K562 (cell line): ENCODE results near the gene RAB9B. TPM values are rescaled to one million over a fixed set of nuclear protein-coding genes. Genes with fewer than 3 reads are reported as not detected.

Experiments
- ATAC-seq: fragments of 200-7000 bp; cut with Tn5 transposase; 3 replicates; pipeline ENCODE4 v1.9.1; 2020; ENCODE audit warnings: moderate library complexity
- BruUV-seq: library from RNA; stranded (reverse); fragments of 400-500 nt; replicated peaks from 2 replicates; lab custom pipeline; 2021; lab: Mats Ljungman, UMichigan
- CTCF ChIA-PET: fragments of 300-600 bp; formaldehyde crosslinking; extraction: SDS; loops from one replicate; lab custom pipeline; 2021; ENCODE audit warnings: low intra/inter-chr PET ratio; lab: Yijun Ruan, JAX
- POLR2A ChIA-PET: fragments of 300-600, 350-650 bp; sonication (Branson Sonifier 250); formaldehyde crosslinking; extraction: SDS; loops from one replicate; lab custom pipeline; 2021; ENCODE audit warnings: antibody characterized with exemption, inconsistent platforms; lab: Yijun Ruan, JAX
- DNase-seq, 4 experiments: peaks; one replicate each; pipeline versions ENCODE4 v3.0.0 to v3.0.0-alpha.2; 2011 to 2018; ENCODE audit warnings: low spot score in 3 of 4, mixed read lengths in 3 of 4; ENCODE audit errors: extremely low read depth in 1 of 4
- FAIRE-seq: peaks from 2 replicates; lab custom pipeline; 2011; peaks lifted over from hg19 to GRCh38; lab: Jason Lieb, UNC
- H2AFZ ChIP-seq: 2 replicates; pipeline ENCODE4 v1.6.0; 2011; ENCODE audit warnings: low read depth, low read length, control low read depth, inconsistent platforms
- H3K27ac ChIP-seq: fragments of 200-600 bp; 3 replicates; pipeline ENCODE4 v1.8.0; 2011; ENCODE audit warnings: low read depth, mild to moderate bottlenecking, control low read depth, inconsistent platforms, low read length, moderate library complexity, mixed read lengths; ENCODE audit errors: extremely low read depth
- H3K27me3 ChIP-seq, 2 experiments: fragments of 300-600 bp in 1 of 2; 2 replicates in 1 of 2; 3 replicates in 1 of 2; pipeline versions ENCODE4 v1.6.0 to v1.8.0; 2011; ENCODE audit warnings: inconsistent platforms in 2 of 2, low read length in 2 of 2, mild to moderate bottlenecking in 1 of 2, mixed read lengths in 1 of 2, moderate library complexity in 1 of 2; ENCODE audit not compliant: control insufficient read depth in 2 of 2, insufficient read depth in 2 of 2
- H3K36me3 ChIP-seq: fragments of 300-600 bp; 3 replicates; pipeline ENCODE4 v1.8.0; 2011; ENCODE audit warnings: mild to moderate bottlenecking, low read length, inconsistent platforms; ENCODE audit not compliant: control insufficient read depth, insufficient read depth
- H3K4me1 ChIP-seq, 2 experiments: fragments of 200-600 bp in 1 of 2; replicated peaks in 1 of 2; 2 replicates in 1 of 2; 3 replicates in 1 of 2; pipeline versions ENCODE4 v1.5.1 to v1.8.0; 2011; ENCODE audit warnings: inconsistent platforms in 2 of 2, low read length in 2 of 2, mild to moderate bottlenecking in 1 of 2, mixed read lengths in 1 of 2, moderate library complexity in 1 of 2; ENCODE audit not compliant: control insufficient read depth in 2 of 2, insufficient read depth in 2 of 2
- H3K4me2 ChIP-seq: 2 replicates; pipeline ENCODE4 v1.6.1; 2011; ENCODE audit warnings: low read length, control low read depth, inconsistent platforms, mixed read lengths; ENCODE audit not compliant: insufficient read depth
- H3K4me3 ChIP-seq: fragments of 200-600 bp; sonication (generic), shearing (Covaris generic); 2 replicates; pipeline ENCODE4 v1.5.1; 2016; ENCODE audit warnings: control low read depth, inconsistent platforms
- H3K79me2 ChIP-seq: fragments of 200-600 bp; 3 replicates; pipeline ENCODE4 v1.8.0; 2011; ENCODE audit warnings: low read length, inconsistent platforms; ENCODE audit not compliant: control insufficient read depth, insufficient read depth
- H3K9ac ChIP-seq, 2 experiments: 2 replicates each; pipeline versions ENCODE4 v1.6.0 to v1.6.1; 2011; ENCODE audit warnings: low read depth in 2 of 2, low read length in 2 of 2, control low read depth in 1 of 2, inconsistent platforms in 1 of 2, mild to moderate bottlenecking in 1 of 2, mixed read lengths in 1 of 2; ENCODE audit not compliant: insufficient read depth in 1 of 2
- H3K9me1 ChIP-seq: one replicate; pipeline ENCODE4 v1.6.0; 2011; ENCODE audit warnings: inconsistent platforms, mild to moderate bottlenecking, low read length, moderate library complexity; ENCODE audit not compliant: control insufficient read depth, insufficient read depth
- H3K9me3 ChIP-seq: replicated peaks from 2 replicates; pipeline ENCODE4 v1.5.1; 2011; ENCODE audit warnings: low read depth, low read length, inconsistent platforms; ENCODE audit not compliant: control insufficient read depth, insufficient read depth
- H4K20me1 ChIP-seq: replicated peaks from 2 replicates; pipeline ENCODE4 v1.6.1; 2011; ENCODE audit warnings: low read length, inconsistent platforms, mixed read lengths; ENCODE audit not compliant: control insufficient read depth, insufficient read depth
- ATF6 ChIP-seq: sonication (generic); formaldehyde crosslinking; IDR thresholded peaks from 2 replicates; pipeline ENCODE4 v1.4.0; 2020; ENCODE audit warnings: mild to moderate bottlenecking, missing genetic modification reagents
- BCL6 ChIP-seq: fragments of 250-450 bp; sonication (Bioruptor Pico); IDR thresholded peaks from 2 replicates; pipeline ENCODE4 v1.4.0; 2020
- BRF1 ChIP-seq: IDR thresholded peaks from 3 replicates; pipeline ENCODE4 v1.6.1; 2011; ENCODE audit warnings: borderline replicate concordance, mild to moderate bottlenecking; ENCODE audit not compliant: insufficient read length; ENCODE audit errors: extremely low read depth
- ETV5 ChIP-seq: sonication (generic); formaldehyde crosslinking; IDR thresholded peaks from 2 replicates; pipeline ENCODE4 v1.4.0; 2020; ENCODE audit warnings: low read depth, mild to moderate bottlenecking, missing genetic modification reagents
- HDGF ChIP-seq: fragments of 450-650 bp; IDR thresholded peaks from 2 replicates; pipeline ENCODE4 v1.6.1; 2016
- KDM5B ChIP-seq: fragments of 200-600 bp; sonication (generic); IDR thresholded peaks from 2 replicates; pipeline ENCODE4 v1.6.1; 2012; ENCODE audit warnings: low read depth, mild to moderate bottlenecking, moderate library complexity, low read length, control low read depth, inconsistent platforms; ENCODE audit not compliant: insufficient replicate concordance
- NUFIP1 ChIP-seq: fragments of 450-650 bp; IDR thresholded peaks from 2 replicates; pipeline ENCODE4 v1.6.1; 2018; ENCODE audit not compliant: partially characterized antibody
- RERE ChIP-seq: sonication (generic); formaldehyde crosslinking; IDR thresholded peaks from 2 replicates; pipeline ENCODE4 v1.8.0; 2023; ENCODE audit warnings: missing genetic modification reagents, mild to moderate bottlenecking, borderline replicate concordance
- SRSF1 ChIP-seq: fragments of 200-400 bp; formaldehyde crosslinking; IDR thresholded peaks from 2 replicates; pipeline ENCODE4 v1.6.1; 2017; ENCODE audit warnings: mild to moderate bottlenecking, low read depth, low read length, moderate library complexity
- TFAM ChIP-seq: fragments of 250-450 bp; sonication (Bioruptor Pico); conservative IDR thresholded peaks from 2 replicates; pipeline ENCODE4 v1.5.0; 2021; ENCODE audit warnings: mild to moderate bottlenecking, moderate library complexity
- YY1 ChIP-seq, 3 experiments: IDR thresholded peaks; 2 replicates each; pipeline ENCODE4 v1.6.1; 2011; ENCODE audit warnings: low read length in 2 of 3, mild to moderate bottlenecking in 2 of 3, moderate library complexity in 2 of 3, borderline replicate concordance in 1 of 3, control low read depth in 1 of 3, low read depth in 1 of 3; ENCODE audit not compliant: insufficient read depth in 3 of 3, insufficient replicate concordance in 2 of 3, control insufficient read depth in 1 of 3, insufficient read length in 1 of 3; ENCODE audit errors: extremely low read depth in 1 of 3
- ZBTB12 ChIP-seq: fragments of 250-450 bp; sonication (Bioruptor Pico); IDR thresholded peaks from 2 replicates; pipeline ENCODE4 v1.4.0; 2020
- ZNF146 ChIP-seq: IDR thresholded peaks from one replicate; pipeline ENCODE4 v1.6.1; 2018; ENCODE audit warnings: missing compliant biosample characterization; ENCODE audit not compliant: unreplicated experiment
- ZNF184 ChIP-seq: sonication (generic); formaldehyde crosslinking; IDR thresholded peaks from 2 replicates; pipeline ENCODE4 v1.5.0; 2020; ENCODE audit warnings: missing genetic modification reagents
- ZNF695 ChIP-seq: fragments of 450-650 bp; formaldehyde crosslinking; IDR thresholded peaks from 2 replicates; pipeline ENCODE4 v1.4.0; 2020; ENCODE audit warnings: mild to moderate bottlenecking, moderate library complexity
- in situ Hi-C: fragments of 300-500 bp; cut with MboI; formaldehyde crosslinking; loops from 4 replicates; pipeline ENCODE4 v1.15.0; 2018; ENCODE audit warnings: inconsistent platforms, mixed read lengths
- intact Hi-C: fragments of 100-400 bp; cut with micrococcal nuclease; formaldehyde crosslinking; loops from 2 replicates; pipeline ENCODE4 v1.14.2; 2022
- polyA plus RNA-seq, 8 experiments: library from polyadenylated mRNA; depleted of rRNA in 4 of 8; stranded (reverse) in 5 of 8; unstranded in 3 of 8; fragments of >200 nt; fragmentation: Nextera tagmentation in 2 of 8; fragmentation: Illumina TruSeq in 1 of 8; extraction: Ambion mirVana in 2 of 8; extraction: Trizol in 1 of 8; gene quantifications; 2 replicates each; pipeline versions ENCODE4 v1.2.1 to v1.2.3, GENCODE V29; 2011 to 2014; ENCODE audit warnings: inconsistent platforms in 1 of 8, missing spikeins in 1 of 8
- total RNA-seq, 7 experiments: library from RNA; depleted of rRNA in 6 of 7; stranded (reverse); fragments of >200 nt in 6 of 7; fragmentation: Illumina TruSeq in 2 of 7; extraction: Trizol in 2 of 7; gene quantifications; 2 replicates each; pipeline versions ENCODE4 v1.2.1 to v1.2.3, GENCODE V29; 2011 to 2021; ENCODE audit warnings: low replicate concordance in 1 of 7

The RAB9B gene
- total and polyA plus RNA-seq, 9 of the 15 experiments (the other 6 are each of a cell fraction or from before 2014, with no cell fraction given): 0.03 to 0.05 (median 0.04) TPM; not detected in 6

- H4K20me1 ChIP-seq: no peaks in the 10 kb centered on the region
- H3K9ac ChIP-seq: no peak overlapping the region
- ATAC-seq (no peak), DNase-seq (no peak), FAIRE-seq (no peak)
- in situ Hi-C loops (no loop called here), intact Hi-C loops (loop anchor here (10.0 kb wide), 1 partner anchor 428 kb away; no protein-coding TSS in a partner anchor)
- H3K4me3 ChIP-seq: no peak overlapping the region
- no peak overlapping the region for H3K27ac ChIP-seq
- CTCF ChIA-PET: interaction anchor here (0.9 kb wide), 1 partner anchor 290 kb away, joined by 3 read pairs; no protein-coding TSS in a partner anchor
- no TSS peak for BruUV-seq
- no peaks in the 10 kb centered on the region for H3K36me3 ChIP-seq
- H3K4me2 ChIP-seq: no peak overlapping the region
- H3K9me1 ChIP-seq: no peaks in the 10 kb centered on the region
- H3K9me3 ChIP-seq: no peaks in the 10 kb centered on the region
- no peaks in the 10 kb centered on the region for H3K27me3 ChIP-seq
- H3K79me2 ChIP-seq: no peaks in the 10 kb centered on the region
- POLR2A ChIA-PET: no interaction called here
- no peaks in the 10 kb centered on the region for H3K4me1 ChIP-seq
- no peak overlapping the region for H2AFZ ChIP-seq
- TF ChIP-seq ATF6 (CRISPR knock-in tag) (no peak), HDGF (no peak), YY1 (IDR thresholded peaks at IDR 0.05; ENCODE audit: borderline replicate concordance in 1 of 3, control insufficient read depth in 1 of 3, extremely low read depth in 1 of 3, insufficient read depth in 3 of 3, insufficient read length in 1 of 3, insufficient replicate concordance in 2 of 3, low read depth in 1 of 3, low read length in 2 of 3) (no peak), NUFIP1 (no peak), SRSF1 (no peak), RERE (CRISPR knock-in tag) (no peak), ZNF146 (no peak), ZBTB12 (no peak), BCL6 (CRISPR knock-in tag) (no peak), ETV5 (CRISPR knock-in tag) (no peak), ZNF184 (no peak), KDM5B (no peak), ZNF695 (CRISPR knock-in tag) (no peak), TFAM (no peak), BRF1 (no peak)
Observed at GRCh38 chrX:103846386-103846785, 14.3 kb upstream of the RAB9B start.
